ENCODE results near the gene TMEM129. TPM values are rescaled to one million over a fixed set of nuclear protein-coding genes. Genes with fewer than 3 reads are reported as not detected.

The TMEM129 gene
- total RNA-seq, 4 donors from 2014 or later, result 50.4 to 77.2 (median 57.6) TPM

- Histone ChIP-seq H3K27ac (no peak overlapping the region), H3K4me3 (no peak overlapping the region), H3K36me3 (no peaks in the 10 kb centered on the region), H3K9me3 (no peaks in the 10 kb centered on the region), H3K4me1 (peaks cover 75% of the 10 kb centered on the region), H3K27me3 (no peaks in the 10 kb centered on the region)
- no peak for TF ChIP-seq CTCF (IDR thresholded peaks at IDR 0.05)
- no peak for TF ChIP-seq POLR2A (IDR thresholded peaks at IDR 0.05)
- TF ChIP-seq EP300 (IDR thresholded peaks at IDR 0.05), result no peak
- 70% methylated on average over 2 of the region's 19 CpGs for WGBS
- DNase-seq (ENCODE audit: low spot score in 2 of 2), result no peak
These were observed 38.2 kb upstream of the TMEM129 start for GRCh38 chr4:1759170-1759817.

GRCh38 chr4:1758306-1759121, 37.4 kb upstream of the TMEM129 start:
- DNase-seq (ENCODE audit: low spot score in 2 of 2), result no peak
- 74% methylated on average over 7 of the region's 27 CpGs for WGBS
- no peak overlapping the region for H3K4me3 ChIP-seq
- H3K36me3 ChIP-seq, result no peaks in the 10 kb centered on the region
- peaks cover 76% of the 10 kb centered on the region for H3K4me1 ChIP-seq
- no peaks in the 10 kb centered on the region for H3K27me3 ChIP-seq
- TF ChIP-seq POLR2A (IDR thresholded peaks at IDR 0.05) (no peak), CTCF (IDR thresholded peaks at IDR 0.05) (no peak), EP300 (IDR thresholded peaks at IDR 0.05) (no peak), POLR2AphosphoS5 (IDR thresholded peaks at IDR 0.05) (no peak)
- peak overlapping the region; percentile 48 for H3K27ac ChIP-seq
- H3K9me3 ChIP-seq, result no peaks in the 10 kb centered on the region

GRCh38 chr4:1757836-1758235, 36.7 kb upstream of the TMEM129 start:
- Histone ChIP-seq H3K36me3 (no peaks in the 10 kb centered on the region), H3K4me3 (no peak overlapping the region), H3K27ac (no peak overlapping the region), H3K27me3 (no peaks in the 10 kb centered on the region), H3K4me1 (peaks cover 76% of the 10 kb centered on the region), H3K9me3 (no peaks in the 10 kb centered on the region)
- WGBS, result 68% methylated on average over 16 of the region's 17 CpGs
- no peak for TF ChIP-seq POLR2A (IDR thresholded peaks at IDR 0.05)
- TF ChIP-seq POLR2AphosphoS5 (IDR thresholded peaks at IDR 0.05), result no peak
- no peak for TF ChIP-seq EP300 (IDR thresholded peaks at IDR 0.05)
- no peak for TF ChIP-seq CTCF (IDR thresholded peaks at IDR 0.05)
- no peak for DNase-seq (ENCODE audit: low spot score in 2 of 2)

DNA sequence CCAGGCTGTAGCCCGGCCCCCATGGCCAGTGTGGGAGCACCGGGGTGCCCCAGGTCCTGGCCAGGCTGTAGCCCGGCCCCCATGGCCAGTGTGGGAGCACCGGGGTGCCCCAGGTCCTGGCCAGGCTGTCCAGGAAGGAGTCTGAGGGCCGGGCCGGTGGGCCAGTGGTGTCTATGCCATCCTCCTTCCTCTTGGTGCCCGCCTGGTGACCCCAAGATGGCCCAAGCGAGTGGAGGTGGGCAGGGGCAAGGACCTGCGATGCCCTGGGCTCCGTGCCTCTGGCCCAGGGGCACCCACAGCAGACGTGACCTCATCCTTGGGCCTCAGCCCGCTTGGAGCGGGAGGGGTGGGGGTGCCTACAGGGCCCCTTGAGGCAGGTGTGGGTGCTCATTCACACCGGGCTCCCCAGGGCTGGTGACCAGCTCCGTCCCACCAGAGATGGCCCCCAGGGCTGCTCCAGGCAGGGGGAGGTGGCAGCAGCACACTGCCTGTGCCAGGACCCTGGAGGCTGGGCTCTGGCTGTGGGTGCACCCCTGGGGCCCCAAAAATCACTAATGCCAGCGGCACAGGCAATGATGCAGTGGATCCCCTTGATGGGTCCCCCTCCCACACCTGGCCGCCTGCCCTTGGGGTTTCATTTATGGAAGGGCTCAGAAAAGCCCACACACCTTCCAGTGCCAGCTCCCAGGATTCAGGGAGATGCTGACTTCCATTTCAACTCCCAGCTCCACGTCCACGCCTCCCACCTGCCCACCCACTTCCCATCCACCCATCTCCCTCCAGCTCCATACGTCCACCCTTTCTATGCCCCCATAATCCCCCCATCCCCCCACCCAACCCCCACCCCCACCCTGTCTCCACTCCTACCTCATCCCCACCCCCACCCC, 36.0 kb upstream of the TMEM129 start:
- H3K9me3 ChIP-seq, result no peaks in the 10 kb centered on the region
- no peaks in the 10 kb centered on the region for H3K36me3 ChIP-seq
- no peak for TF ChIP-seq POLR2A (IDR thresholded peaks at IDR 0.05)
- no peak for TF ChIP-seq POLR2AphosphoS5 (IDR thresholded peaks at IDR 0.05)
- no peak for TF ChIP-seq EP300 (IDR thresholded peaks at IDR 0.05)
- no peak for TF ChIP-seq CTCF (IDR thresholded peaks at IDR 0.05)
- peaks cover 83% of the 10 kb centered on the region for H3K4me1 ChIP-seq
- no peak overlapping the region for H3K27ac ChIP-seq
- no peak for DNase-seq (ENCODE audit: low spot score in 2 of 2)
- no peaks in the 10 kb centered on the region for H3K27me3 ChIP-seq
- 39% methylated on average over 5 of the region's 20 CpGs for WGBS
- H3K4me3 ChIP-seq, result no peak overlapping the region
